ENCODE measurements around the gene CCNJL.
"Not testable (repeated sequence)": the region's sequence is repeated elsewhere in the genome, so short reads cannot be mapped to it uniquely, and the experiment has no call there.

CCNJL gene

GRCh38 chr5:160334716-160335115 lies 22.4 kb upstream of the CCNJL start:
- not testable (repeated sequence) for H3K36me3 ChIP-seq (ENCODE audit: control insufficient read depth in 4 of 4, insufficient read depth in 4 of 4, low read length in 3 of 4); H3K4me1 ChIP-seq (ENCODE audit: control extremely low read depth in 1 of 4, control insufficient read depth in 4 of 4, insufficient read depth in 4 of 4, low read length in 3 of 4); H3K4me3 ChIP-seq (ENCODE audit: control insufficient read depth in 1 of 7, extremely low read depth in 1 of 7, insufficient read depth in 4 of 7, low read depth in 2 of 7, low read length in 6 of 7); H3K27ac ChIP-seq (ENCODE audit: insufficient read depth in 1 of 2, low read depth in 1 of 2, low read length in 2 of 2, poor library complexity in 1 of 2, severe bottlenecking in 2 of 2); H3K27me3 ChIP-seq (replicated peaks in 2 of 5; ENCODE audit: control insufficient read depth in 4 of 5, insufficient read depth in 5 of 5, low read length in 4 of 5); H3K9me3 ChIP-seq (ENCODE audit: control extremely low read depth in 1 of 5, control insufficient read depth in 4 of 5, insufficient read depth in 2 of 5, low read depth in 1 of 5, low read length in 4 of 5); DNase-seq
- CTCF ChIA-PET = interaction anchor here (1.2 to 1.3 kb wide), 2 partner anchors 21 to 89 kb away, joined by 3 read pairs; no protein-coding TSS in a partner anchor
- POLR2A ChIA-PET = interaction anchor here (0.6 kb wide), 1 partner anchor 24 kb away, joined by 5 read pairs; no protein-coding TSS in a partner anchor
- 100% methylated on average over 1 of the region's 3 CpGs for WGBS (ENCODE audit: insufficient coverage)

DNA sequence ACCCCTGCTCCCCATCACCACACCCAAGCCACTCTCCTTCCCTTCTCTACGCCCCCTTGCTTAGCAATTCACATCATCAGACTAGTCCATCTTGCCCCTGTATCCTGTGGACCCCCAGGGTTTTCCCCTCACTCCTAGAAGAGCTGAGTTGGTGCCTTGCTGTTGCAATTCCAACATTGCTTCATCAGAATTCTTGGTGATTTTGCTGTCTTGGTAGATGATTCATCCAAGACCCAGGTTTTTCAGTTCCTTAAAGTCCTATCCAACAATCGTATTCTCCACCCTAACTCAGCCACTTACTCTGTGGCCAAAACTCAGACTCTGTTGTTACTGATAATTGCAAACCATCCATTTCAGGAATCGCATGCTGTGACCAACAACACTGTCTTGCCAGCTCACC lies 21.4 kb upstream of the CCNJL start:
- H3K4me3 ChIP-seq (ENCODE audit: control insufficient read depth in 1 of 7, extremely low read depth in 1 of 7, insufficient read depth in 4 of 7, low read depth in 2 of 7, low read length in 6 of 7) = no peak overlapping the region
- H3K27ac ChIP-seq (ENCODE audit: insufficient read depth in 1 of 2, low read depth in 1 of 2, low read length in 2 of 2, poor library complexity in 1 of 2, severe bottlenecking in 2 of 2) = no peak overlapping the region
- no peaks in the 10 kb centered on the region for H3K27me3 ChIP-seq (replicated peaks in 2 of 5; ENCODE audit: control insufficient read depth in 4 of 5, insufficient read depth in 5 of 5, low read length in 4 of 5)
- CTCF ChIA-PET = interaction anchor here (0.6 to 1.8 kb wide), 3 partner anchors 10 to 123 kb away, joined by 3 to 6 read pairs (median 3); no protein-coding TSS in a partner anchor
- no peaks in the 10 kb centered on the region for H3K4me1 ChIP-seq (ENCODE audit: control extremely low read depth in 1 of 4, control insufficient read depth in 4 of 4, insufficient read depth in 4 of 4, low read length in 3 of 4)
- H3K36me3 ChIP-seq (ENCODE audit: control insufficient read depth in 4 of 4, insufficient read depth in 4 of 4, low read length in 3 of 4) = no peaks in the 10 kb centered on the region
- DNase-seq = peak in 1 of 3 donors; percentile 3
- POLR2A ChIA-PET = no interaction called here
- WGBS (ENCODE audit: insufficient coverage) = 93% methylated on average over 3 of the region's 3 CpGs
- H3K9me3 ChIP-seq (ENCODE audit: control extremely low read depth in 1 of 5, control insufficient read depth in 4 of 5, insufficient read depth in 2 of 5, low read depth in 1 of 5, low read length in 4 of 5) = no peaks in the 10 kb centered on the region

DNA sequence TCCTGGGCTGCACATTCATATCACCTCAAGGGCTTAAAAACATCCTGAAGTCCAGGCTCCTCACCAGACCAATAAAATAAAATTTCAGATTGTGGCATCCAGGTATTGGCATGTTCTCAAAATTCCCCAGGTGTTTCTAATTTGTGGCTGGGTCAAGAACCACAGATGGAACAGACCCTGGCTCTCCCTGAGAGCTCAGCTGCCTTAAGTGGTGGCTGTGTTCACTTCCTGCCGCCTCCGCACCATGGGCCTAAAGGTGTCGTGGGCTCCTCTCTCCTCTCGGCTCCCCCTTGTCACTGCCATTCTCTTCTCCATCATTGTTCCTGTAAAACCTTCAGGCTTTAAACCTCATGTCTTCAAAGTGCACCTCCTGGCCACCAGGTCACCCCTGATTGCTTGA lies 17.8 kb upstream of the CCNJL start:
- Histone ChIP-seq H3K4me1 (ENCODE audit: control extremely low read depth in 1 of 4, control insufficient read depth in 4 of 4, insufficient read depth in 4 of 4, low read length in 3 of 4) (no peaks in the 10 kb centered on the region), H3K27ac (ENCODE audit: insufficient read depth in 1 of 2, low read depth in 1 of 2, low read length in 2 of 2, poor library complexity in 1 of 2, severe bottlenecking in 2 of 2) (no peak overlapping the region), H3K36me3 (ENCODE audit: control insufficient read depth in 4 of 4, insufficient read depth in 4 of 4, low read length in 3 of 4) (no peaks in the 10 kb centered on the region), H3K9me3 (ENCODE audit: control extremely low read depth in 1 of 5, control insufficient read depth in 4 of 5, insufficient read depth in 2 of 5, low read depth in 1 of 5, low read length in 4 of 5) (no peaks in the 10 kb centered on the region), H3K4me3 (ENCODE audit: control insufficient read depth in 1 of 7, extremely low read depth in 1 of 7, insufficient read depth in 4 of 7, low read depth in 2 of 7, low read length in 6 of 7) (no peak overlapping the region), H3K27me3 (replicated peaks in 2 of 5; ENCODE audit: control insufficient read depth in 4 of 5, insufficient read depth in 5 of 5, low read length in 4 of 5) (no peaks in the 10 kb centered on the region)
- CTCF ChIA-PET = interaction anchor here (1.0 to 1.1 kb wide), 2 partner anchors 12 to 131 kb away, joined by 3 read pairs; no protein-coding TSS in a partner anchor
- no peak for DNase-seq
- POLR2A ChIA-PET = no interaction called here
- 77% methylated on average over 4 of the region's 4 CpGs for WGBS (ENCODE audit: insufficient coverage)

GRCh38 chr5:160327818-160328217 lies 15.5 kb upstream of the CCNJL start:
- Histone ChIP-seq H3K27ac (ENCODE audit: insufficient read depth in 1 of 2, low read depth in 1 of 2, low read length in 2 of 2, poor library complexity in 1 of 2, severe bottlenecking in 2 of 2) (no peak overlapping the region), H3K4me1 (ENCODE audit: control extremely low read depth in 1 of 4, control insufficient read depth in 4 of 4, insufficient read depth in 4 of 4, low read length in 3 of 4) (peaks cover 0 to 4% (median 0%) of the 10 kb centered on the region in 4 experiments), H3K9me3 (ENCODE audit: control extremely low read depth in 1 of 5, control insufficient read depth in 4 of 5, insufficient read depth in 2 of 5, low read depth in 1 of 5, low read length in 4 of 5) (no peaks in the 10 kb centered on the region), H3K27me3 (replicated peaks in 2 of 5; ENCODE audit: control insufficient read depth in 4 of 5, insufficient read depth in 5 of 5, low read length in 4 of 5) (no peaks in the 10 kb centered on the region), H3K36me3 (ENCODE audit: control insufficient read depth in 4 of 4, insufficient read depth in 4 of 4, low read length in 3 of 4) (no peaks in the 10 kb centered on the region), H3K4me3 (ENCODE audit: control insufficient read depth in 1 of 7, extremely low read depth in 1 of 7, insufficient read depth in 4 of 7, low read depth in 2 of 7, low read length in 6 of 7) (no peak overlapping the region)
- CTCF ChIA-PET = interaction anchor here (1.1 to 1.8 kb wide), 3 partner anchors 15 to 129 kb away, joined by 3 to 4 read pairs (median 3); no protein-coding TSS in a partner anchor
- DNase-seq = no peak
- POLR2A ChIA-PET = no interaction called here
- 100% methylated on average over 5 of the region's 6 CpGs for WGBS (ENCODE audit: insufficient coverage)

DNA sequence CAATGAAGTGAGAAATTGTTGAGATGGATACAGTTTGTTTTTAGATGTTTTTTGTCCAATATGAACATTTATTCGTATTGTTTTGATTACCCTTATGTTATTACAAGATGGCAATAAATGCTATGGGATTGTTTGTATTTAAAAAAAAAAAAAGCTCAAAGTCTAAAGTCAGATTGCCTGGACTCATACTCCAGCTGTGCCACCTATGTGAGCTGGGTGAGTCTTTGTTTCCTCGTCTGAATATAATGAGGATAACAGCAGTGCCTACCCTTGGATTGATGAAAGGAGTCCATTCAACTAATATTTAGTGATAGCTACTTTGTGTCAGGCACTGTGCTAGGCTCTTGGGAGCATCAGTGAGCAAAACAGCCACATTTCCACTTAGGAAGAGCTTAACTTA lies 14.6 kb upstream of the CCNJL start:
- H3K4me1 ChIP-seq (ENCODE audit: control extremely low read depth in 1 of 4, control insufficient read depth in 4 of 4, insufficient read depth in 4 of 4, low read length in 3 of 4) = peaks cover 0 to 4% (median 0%) of the 10 kb centered on the region in 4 experiments
- H3K4me3 ChIP-seq (ENCODE audit: control insufficient read depth in 1 of 7, extremely low read depth in 1 of 7, insufficient read depth in 4 of 7, low read depth in 2 of 7, low read length in 6 of 7) = no peak overlapping the region
- 100% methylated on average over 1 of the region's 2 CpGs for WGBS (ENCODE audit: insufficient coverage)
- no peak overlapping the region for H3K27ac ChIP-seq (ENCODE audit: insufficient read depth in 1 of 2, low read depth in 1 of 2, low read length in 2 of 2, poor library complexity in 1 of 2, severe bottlenecking in 2 of 2)
- H3K36me3 ChIP-seq (ENCODE audit: control insufficient read depth in 4 of 4, insufficient read depth in 4 of 4, low read length in 3 of 4) = no peaks in the 10 kb centered on the region
- POLR2A ChIA-PET = no interaction called here
- DNase-seq = no peak
- H3K9me3 ChIP-seq (ENCODE audit: control extremely low read depth in 1 of 5, control insufficient read depth in 4 of 5, insufficient read depth in 2 of 5, low read depth in 1 of 5, low read length in 4 of 5) = no peaks in the 10 kb centered on the region
- H3K27me3 ChIP-seq (replicated peaks in 2 of 5; ENCODE audit: control insufficient read depth in 4 of 5, insufficient read depth in 5 of 5, low read length in 4 of 5) = no peaks in the 10 kb centered on the region
- CTCF ChIA-PET = interaction anchor here (0.6 to 1.8 kb wide), 4 partner anchors 15 to 128 kb away, joined by 3 to 4 read pairs (median 3); no protein-coding TSS in a partner anchor

- no peaks in the 10 kb centered on the region for H3K36me3 ChIP-seq (ENCODE audit: control insufficient read depth in 4 of 4, insufficient read depth in 4 of 4, low read length in 3 of 4)
- H3K4me1 ChIP-seq (ENCODE audit: control extremely low read depth in 1 of 4, control insufficient read depth in 4 of 4, insufficient read depth in 4 of 4, low read length in 3 of 4) = peaks cover 0 to 4% (median 0%) of the 10 kb centered on the region in 4 experiments
- H3K4me3 ChIP-seq (ENCODE audit: control insufficient read depth in 1 of 7, extremely low read depth in 1 of 7, insufficient read depth in 4 of 7, low read depth in 2 of 7, low read length in 6 of 7) = no peak overlapping the region
- WGBS (ENCODE audit: insufficient coverage) = 100% methylated on average over 2 of the region's 2 CpGs
- no peak overlapping the region for H3K27ac ChIP-seq (ENCODE audit: insufficient read depth in 1 of 2, low read depth in 1 of 2, low read length in 2 of 2, poor library complexity in 1 of 2, severe bottlenecking in 2 of 2)
- no peak for DNase-seq
- H3K27me3 ChIP-seq (replicated peaks in 2 of 5; ENCODE audit: control insufficient read depth in 4 of 5, insufficient read depth in 5 of 5, low read length in 4 of 5) = no peaks in the 10 kb centered on the region
- POLR2A ChIA-PET = interaction anchor here (0.7 kb wide), 1 partner anchor 56 kb away, joined by 3 read pairs; no protein-coding TSS in a partner anchor
- CTCF ChIA-PET = interaction anchor here (0.6 to 1.2 kb wide), 3 partner anchors 18 to 64 kb away, joined by 3 to 5 read pairs (median 4); no protein-coding TSS in a partner anchor
- H3K9me3 ChIP-seq (ENCODE audit: control extremely low read depth in 1 of 5, control insufficient read depth in 4 of 5, insufficient read depth in 2 of 5, low read depth in 1 of 5, low read length in 4 of 5) = no peaks in the 10 kb centered on the region
These were observed 13.4 kb upstream of the CCNJL start for GRCh38 chr5:160325716-160326115.

DNA sequence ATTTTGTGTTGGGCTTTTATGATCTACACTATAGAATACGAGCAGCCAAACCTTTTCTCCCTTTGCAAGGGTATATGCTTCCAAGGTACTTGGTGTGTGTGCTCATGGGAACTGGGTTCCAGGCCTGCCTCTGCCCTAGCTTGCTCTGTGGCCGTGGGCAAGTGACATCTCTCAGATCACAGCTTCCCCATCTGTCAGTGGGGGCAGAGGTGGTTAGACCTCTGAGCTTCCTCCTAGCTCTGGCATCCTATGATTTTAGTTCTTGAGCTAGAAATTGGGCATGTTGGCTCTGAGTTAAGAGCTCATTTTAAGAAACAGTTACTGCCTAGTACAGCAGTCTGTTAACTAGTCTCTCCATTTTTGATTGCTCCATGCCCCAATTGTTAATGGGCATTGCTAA lies 12.5 kb upstream of the CCNJL start:
- CTCF ChIA-PET = interaction anchor here (1.2 kb wide), 2 partner anchors 19 to 21 kb away, joined by 4 to 5 read pairs; no protein-coding TSS in a partner anchor
- POLR2A ChIA-PET = interaction anchor here (0.7 kb wide), 1 partner anchor 56 kb away, joined by 3 read pairs; no protein-coding TSS in a partner anchor
- WGBS (ENCODE audit: insufficient coverage) = 50% methylated on average over 2 of the region's 2 CpGs

More for the DNA sequence above, 12.5 kb upstream of the CCNJL start:
- Histone ChIP-seq H3K27ac (ENCODE audit: insufficient read depth in 1 of 2, low read depth in 1 of 2, low read length in 2 of 2, poor library complexity in 1 of 2, severe bottlenecking in 2 of 2) (no peak overlapping the region), H3K4me1 (ENCODE audit: control extremely low read depth in 1 of 4, control insufficient read depth in 4 of 4, insufficient read depth in 4 of 4, low read length in 3 of 4) (peaks cover 0 to 4% (median 0%) of the 10 kb centered on the region in 4 experiments), H3K4me3 (ENCODE audit: control insufficient read depth in 1 of 7, extremely low read depth in 1 of 7, insufficient read depth in 4 of 7, low read depth in 2 of 7, low read length in 6 of 7) (no peak overlapping the region), H3K36me3 (ENCODE audit: control insufficient read depth in 4 of 4, insufficient read depth in 4 of 4, low read length in 3 of 4) (no peaks in the 10 kb centered on the region), H3K27me3 (replicated peaks in 2 of 5; ENCODE audit: control insufficient read depth in 4 of 5, insufficient read depth in 5 of 5, low read length in 4 of 5) (no peaks in the 10 kb centered on the region), H3K9me3 (ENCODE audit: control extremely low read depth in 1 of 5, control insufficient read depth in 4 of 5, insufficient read depth in 2 of 5, low read depth in 1 of 5, low read length in 4 of 5) (no peaks in the 10 kb centered on the region)
- peak in 2 of 3 donors; percentile 69 to 72 for DNase-seq

Data from common myeloid progenitor, CD34-positive (primary cell).